Muscle of back (tissue), 13 donors: ENCODE data around the gene VPS13C. TPM values are rescaled to one million over a fixed set of nuclear protein-coding genes. Genes with fewer than 3 reads are reported as not detected.

Experiments
- DNase-seq, 3 donors: peaks; one replicate each; pipeline versions ENCODE4 v3.0.0 to v3.0.0-alpha.2; 2013
- long read RNA-seq, 9 donors: transcript quantifications; one replicate each; lab custom pipeline, GENCODE V29; 2026
- polyA plus RNA-seq, 10 donors: library from polyadenylated mRNA; unstranded; fragments of 120-200 nt; gene quantifications; one replicate each; pipeline ENCODE4 v1.2.1, GENCODE V29; 2013; ENCODE audit not compliant: insufficient read length in 10 of 10

Gene VPS13C
- polyA plus RNA-seq = 10 to 100 TPM; 24.1 to 44.7 (median 29.7) TPM
- long read RNA-seq, donor 1, partial matches to known transcripts = 0 of 1 reads
- long read RNA-seq, donor 1, other reads (novel, unspliced or antisense) = 0 of 1 reads
- long read RNA-seq, donor 2, partial matches to known transcripts = 0 of 1 reads
- long read RNA-seq, donor 2, other reads (novel, unspliced or antisense) = 0 of 1 reads
- long read RNA-seq, donor 3 = 0 reads
- long read RNA-seq, donor 4 = 0 reads
- long read RNA-seq, donor 5 = 0 reads
- long read RNA-seq, donor 6, partial matches to known transcripts = 0 of 1 reads
- long read RNA-seq, donor 6, other reads (novel, unspliced or antisense) = 0 of 1 reads
- long read RNA-seq, donor 7 = 0 reads
- long read RNA-seq, donor 8, partial matches to known transcripts = 9 of 10 reads
- long read RNA-seq, donor 8, other reads (novel, unspliced or antisense) = 0 of 10 reads
- long read RNA-seq, donor 9 = 0 reads

GRCh38 chr15:62060113-62060895, at the start of gene VPS13C:
TSS of gene VPS13C (minus strand) at chr15:62060447. CDS start at chr15:62060374, 73 bp downstream.
- DNase-seq = peak; percentile 93 to 97 (median 95)

- peak in 1 of 3 donors; percentile 49 for DNase-seq
Observed at GRCh38 chr15:62109437-62109836, 49.2 kb upstream of the VPS13C start.

- DNase-seq = no peak
Observed at GRCh38 chr15:62108411-62108810, 48.2 kb upstream of the VPS13C start.

DNA sequence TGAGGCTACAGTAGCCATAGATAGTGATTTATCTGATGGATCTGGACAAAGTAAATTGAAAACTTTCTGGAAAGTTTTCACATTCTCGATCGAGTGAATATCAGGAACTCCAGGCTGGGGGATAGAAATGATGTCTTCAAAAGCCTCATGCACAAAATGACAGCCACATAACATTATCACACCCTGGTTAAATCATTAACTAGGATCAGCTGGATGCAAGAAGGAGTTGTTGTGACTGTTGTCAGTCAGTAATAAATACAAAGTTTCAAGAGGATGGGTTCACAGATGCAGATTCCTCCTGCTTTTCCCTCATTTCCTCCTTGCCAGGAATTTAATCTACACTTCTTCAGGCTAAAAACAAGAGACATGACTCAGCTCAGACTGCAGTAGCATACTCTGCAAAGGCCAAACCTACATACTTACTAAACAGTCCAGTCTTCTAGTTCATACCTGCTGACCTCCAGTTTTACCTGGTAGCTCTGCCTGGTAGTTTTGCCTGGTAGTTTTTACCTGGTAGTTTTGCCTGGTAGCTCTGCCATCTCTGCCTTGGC, 47.4 kb upstream of the VPS13C start:
- no peak for DNase-seq

GRCh38 chr15:62106096-62106495, 45.8 kb upstream of the VPS13C start:
- DNase-seq = no peak

GRCh38 chr15:62105266-62105665, 45.0 kb upstream of the VPS13C start:
- no peak for DNase-seq

DNA sequence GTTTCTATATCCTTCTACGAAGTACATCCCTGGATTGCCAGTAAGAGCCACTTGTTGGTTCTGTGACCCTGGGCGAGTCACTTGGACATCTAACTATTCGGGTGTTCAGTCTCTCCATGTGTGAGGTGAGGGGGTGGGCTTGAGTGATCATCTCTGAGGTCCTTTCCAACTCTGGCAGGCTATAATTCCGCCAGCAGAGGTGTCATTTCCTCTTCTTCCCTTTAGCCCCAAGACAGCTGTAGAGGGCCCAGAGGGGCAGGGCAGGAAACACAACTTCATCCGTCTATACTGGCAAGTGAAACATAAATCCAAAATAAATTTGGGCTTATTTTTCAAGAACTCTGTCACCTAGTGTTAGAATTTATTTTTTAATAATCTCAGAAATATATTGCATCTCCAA, 44.6 kb upstream of the VPS13C start:
- no peak for DNase-seq

GRCh38 chr15:62104401-62104800, 44.2 kb upstream of the VPS13C start:
- peak in 1 of 3 donors; percentile 41 for DNase-seq

GRCh38 chr15:62103431-62103830, 43.2 kb upstream of the VPS13C start:
- no peak for DNase-seq

GRCh38 chr15:62099094-62099601, 38.9 kb upstream of the VPS13C start:
- DNase-seq = peak; percentile 21 to 83 (median 45)

- DNase-seq = no peak
Observed at GRCh38 chr15:62094388-62094787, 34.1 kb upstream of the VPS13C start.

GRCh38 chr15:62093809-62094208, 33.6 kb upstream of the VPS13C start:
- no peak for DNase-seq

DNA sequence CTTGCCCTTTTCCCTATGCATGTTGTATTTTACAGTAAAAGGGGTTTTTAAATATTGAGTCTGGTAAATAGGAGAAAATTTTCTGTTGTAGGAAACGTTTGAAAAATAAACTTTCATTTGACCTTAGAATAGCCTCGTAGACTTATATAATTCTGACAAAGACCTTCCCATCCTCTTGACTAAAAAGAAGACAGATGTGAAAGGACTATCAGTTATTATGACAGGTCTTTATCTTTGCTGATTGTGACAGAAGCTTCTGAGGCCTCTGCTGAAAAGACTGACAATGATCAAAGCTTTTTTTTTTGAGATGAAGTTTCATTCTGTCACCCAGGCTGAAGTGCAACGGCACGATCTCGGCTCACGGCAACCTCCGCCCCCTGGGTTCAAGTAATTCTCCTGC, 30.7 kb upstream of the VPS13C start:
- DNase-seq = no peak

GRCh38 chr15:62089616-62090015, 29.4 kb upstream of the VPS13C start:
- no peak for DNase-seq

GRCh38 chr15:62088353-62088693, 28.1 kb upstream of the VPS13C start:
- DNase-seq = no peak

GRCh38 chr15:62087671-62088352, 27.6 kb upstream of the VPS13C start:
- peak in 2 of 3 donors; percentile 55 to 75 for DNase-seq

GRCh38 chr15:62085740-62086139, 25.5 kb upstream of the VPS13C start:
- DNase-seq = no peak

- DNase-seq = no peak
Observed at GRCh38 chr15:62083194-62084154, 23.2 kb upstream of the VPS13C start.

DNA sequence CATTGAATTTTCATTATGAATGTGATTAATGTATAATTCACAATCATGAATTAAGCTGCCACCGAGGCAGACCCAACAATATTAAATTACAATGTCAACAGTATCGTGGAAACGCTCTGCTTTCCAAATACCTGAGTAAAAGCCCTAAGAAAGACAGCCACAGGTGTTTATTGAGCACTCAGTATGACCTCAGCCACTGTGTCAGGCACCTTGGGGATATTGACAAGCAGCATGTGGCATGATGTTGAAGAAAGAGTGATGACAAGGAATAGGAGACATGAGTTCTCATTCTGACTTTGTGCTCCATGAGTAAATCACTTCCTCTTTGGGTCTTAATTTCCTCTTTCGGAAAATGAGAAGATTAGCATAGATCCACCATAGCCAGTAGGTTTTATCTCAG, 19.3 kb upstream of the VPS13C start:
- DNase-seq = no peak

- peak in 1 of 3 donors; percentile 52 for DNase-seq
Observed at GRCh38 chr15:62075595-62076277, 15.5 kb upstream of the VPS13C start.
